CD8-positive, alpha-beta memory T cell (primary cell): ENCODE results near the gene NEDD4L. TPM values are rescaled to one million over a fixed set of nuclear protein-coding genes. Genes with fewer than 3 reads are reported as not detected.
"Not testable (repeated sequence)": the region's sequence is repeated elsewhere in the genome, so short reads cannot be mapped to it uniquely, and the experiment has no call there.

Experiments used
- CTCF ChIA-PET: fragments of 350-600 bp; sonication (Branson Sonifier 250); formaldehyde crosslinking; loops from one replicate; lab custom pipeline; 2021; ENCODE audit warnings: antibody characterized with exemption; lab: Charles Lee
- POLR2A ChIA-PET: fragments of 350-600 bp; sonication (Branson Sonifier 250); formaldehyde crosslinking; loops from one replicate; lab custom pipeline; 2021; ENCODE audit warnings: antibody characterized with exemption; lab: Charles Lee
- DNase-seq, 5 donors: peaks; one replicate each; pipeline versions ENCODE4 v3.0.0 to v3.0.0-alpha.2; 2020 to 2022; ENCODE audit warnings: mixed read lengths in 1 of 5
- H3K27ac ChIP-seq: one replicate; pipeline ENCODE4 v1.7.0; 2013; ENCODE audit warnings: low read depth, mild to moderate bottlenecking, low read length, moderate library complexity
- H3K27me3 ChIP-seq: 2 replicates; pipeline ENCODE4 v1.7.0; 2013; ENCODE audit warnings: low read length, mild to moderate bottlenecking; ENCODE audit not compliant: insufficient read depth, poor library complexity, severe bottlenecking
- H3K36me3 ChIP-seq: 2 replicates; pipeline ENCODE4 v1.7.0; 2013; ENCODE audit warnings: mild to moderate bottlenecking, low read length, moderate library complexity; ENCODE audit not compliant: insufficient read depth
- H3K4me1 ChIP-seq: 2 replicates; pipeline ENCODE4 v1.7.0; 2013; ENCODE audit warnings: mild to moderate bottlenecking, low read length, moderate library complexity; ENCODE audit not compliant: insufficient read depth
- H3K4me3 ChIP-seq: 2 replicates; pipeline ENCODE4 v1.7.0; 2013; ENCODE audit warnings: mild to moderate bottlenecking, low read length
- H3K9me3 ChIP-seq: 2 replicates; pipeline ENCODE4 v1.7.0; 2013; ENCODE audit warnings: mild to moderate bottlenecking, low read length
- H3K27ac Mint-ChIP-seq, 8 donors: one replicate each; pipeline ENCODE4 v1.8.0; 2020 to 2021; ENCODE audit warnings: mixed read lengths in 8 of 8, mild to moderate bottlenecking in 6 of 8, inconsistent platforms in 3 of 8, moderate library complexity in 3 of 8
- H3K27me3 Mint-ChIP-seq, 2 donors: one replicate each; pipeline ENCODE4 v1.8.0; 2020 to 2021; ENCODE audit warnings: mixed read lengths in 2 of 2, mild to moderate bottlenecking in 1 of 2, moderate library complexity in 1 of 2
- H3K36me3 Mint-ChIP-seq, 3 donors: one replicate each; pipeline ENCODE4 v1.8.0; 2020 to 2021; ENCODE audit warnings: mixed read lengths in 3 of 3, inconsistent platforms in 1 of 3, mild to moderate bottlenecking in 1 of 3
- H3K4me1 Mint-ChIP-seq, 3 donors: one replicate each; pipeline ENCODE4 v1.8.0; 2020 to 2021; ENCODE audit warnings: mixed read lengths in 3 of 3, inconsistent platforms in 1 of 3, mild to moderate bottlenecking in 1 of 3
- H3K4me3 Mint-ChIP-seq, 7 donors: one replicate each; pipeline ENCODE4 v1.8.0; 2020 to 2021; ENCODE audit warnings: mixed read lengths in 7 of 7, mild to moderate bottlenecking in 6 of 7, moderate library complexity in 4 of 7, inconsistent platforms in 2 of 7
- H3K9me3 Mint-ChIP-seq, 5 donors: one replicate each; pipeline ENCODE4 v1.8.0; 2020 to 2022; ENCODE audit warnings: mixed read lengths in 5 of 5, mild to moderate bottlenecking in 3 of 5, moderate library complexity in 2 of 5, inconsistent platforms in 1 of 5
- polyA plus RNA-seq: library from polyadenylated mRNA; unstranded; fragments of 300-500 nt; fragmentation: Illumina TruSeq; gene quantifications from one replicate; pipeline ENCODE4 v1.2.3, GENCODE V29; 2021
- total RNA-seq, 2 experiments: library from RNA; stranded (reverse); gene quantifications; one replicate each; pipeline ENCODE4 v1.2.3, GENCODE V29; 2021

Gene NEDD4L
- total and polyA plus RNA-seq, 3 experiments from 2014 or later = 1.4 to 4.1 (median 3.0) TPM

DNA sequence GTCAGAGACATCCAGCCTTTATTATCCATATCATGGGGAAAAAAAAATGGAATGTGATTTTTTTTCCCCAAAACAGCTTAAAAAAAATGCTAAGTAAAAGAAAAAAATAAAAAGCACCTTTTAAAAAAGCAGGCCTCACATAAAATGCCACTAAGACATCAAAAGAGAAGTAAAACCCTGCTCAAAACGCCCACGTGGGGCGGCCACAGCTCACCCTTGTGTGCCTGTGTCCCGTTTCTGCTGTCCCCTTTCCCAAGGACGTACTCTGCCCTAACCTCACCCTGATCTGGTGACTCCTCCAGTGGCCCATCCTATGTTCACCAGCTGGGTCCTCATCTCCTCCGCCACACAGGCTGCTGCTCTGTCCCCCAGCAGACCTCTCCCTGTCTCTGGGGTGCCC is 125.4 kb downstream of the NEDD4L start:
- Histone ChIP-seq H3K4me3 (no peak overlapping the region), H3K9me3 (no peaks in the 10 kb centered on the region), H3K36me3 (no peaks in the 10 kb centered on the region), H3K27me3 (no peaks in the 10 kb centered on the region), H3K27ac (no peak overlapping the region), H3K4me1 (no peaks in the 10 kb centered on the region)
- H3K9me3 Mint-ChIP-seq = no peaks in the 10 kb centered on the region
- peak overlapping the region in 1 of 8 donors; percentile 4 for H3K27ac Mint-ChIP-seq
- H3K27me3 Mint-ChIP-seq = peaks cover 10 to 17% of the 10 kb centered on the region in 2 donors
- H3K4me3 Mint-ChIP-seq = no peak overlapping the region
- H3K4me1 Mint-ChIP-seq = no peaks in the 10 kb centered on the region
- ChIA-PET POLR2A (no interaction called here), CTCF (no interaction called here)
- DNase-seq = no peak
- no peaks in the 10 kb centered on the region for H3K36me3 Mint-ChIP-seq

DNA sequence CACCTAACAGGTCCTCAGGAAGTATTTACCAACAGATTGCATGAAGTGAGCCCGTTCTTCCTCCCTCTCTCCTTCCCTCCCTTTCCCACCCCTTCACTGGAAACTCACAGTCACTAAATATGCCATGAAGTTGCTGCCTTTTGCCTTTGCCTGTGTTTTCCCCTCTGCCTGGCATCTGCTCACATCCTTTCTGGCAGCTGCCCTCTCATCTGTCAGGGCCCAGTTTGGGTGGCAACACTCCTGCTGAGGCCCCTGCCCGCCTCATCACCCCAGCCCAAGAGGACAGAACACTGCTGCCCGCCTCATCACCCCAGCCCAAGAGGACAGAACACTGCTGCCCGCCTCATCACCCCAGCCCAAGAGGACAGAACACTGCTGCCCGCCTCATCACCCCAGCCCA is 126.0 kb downstream of the NEDD4L start:
- H3K27me3 ChIP-seq, H3K27ac ChIP-seq, H3K9me3 Mint-ChIP-seq, H3K36me3 ChIP-seq, H3K4me1 Mint-ChIP-seq, DNase-seq, H3K4me1 ChIP-seq, H3K9me3 ChIP-seq, CTCF ChIA-PET, H3K4me3 Mint-ChIP-seq, H3K4me3 ChIP-seq, H3K27ac Mint-ChIP-seq, H3K36me3 Mint-ChIP-seq, POLR2A ChIA-PET: not testable (repeated sequence)
- H3K27me3 Mint-ChIP-seq = peaks cover 8 to 12% of the 10 kb centered on the region in 2 donors

DNA sequence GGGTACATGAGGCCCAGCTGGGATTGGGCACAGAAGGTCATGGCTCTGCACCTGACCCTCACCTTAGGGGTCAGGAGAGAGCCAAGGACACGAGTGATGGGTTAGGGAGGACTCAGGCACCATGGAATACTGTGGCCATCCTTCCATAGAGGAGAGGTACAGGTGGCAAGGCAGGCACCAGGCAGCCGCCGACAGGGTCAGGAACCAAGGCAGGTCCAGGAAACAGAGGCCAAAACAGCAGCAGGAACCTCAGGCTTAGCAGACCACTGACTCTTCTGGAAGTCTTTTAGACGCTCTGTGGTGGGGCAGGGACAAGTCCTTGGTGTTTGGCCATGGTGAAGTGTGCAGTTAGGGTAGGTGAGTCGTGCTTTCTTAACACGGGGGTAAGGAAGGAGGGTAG is 128.0 kb downstream of the NEDD4L start:
- ChIA-PET CTCF (no interaction called here), POLR2A (no interaction called here)
- H3K9me3 Mint-ChIP-seq = no peaks in the 10 kb centered on the region
- H3K4me3 ChIP-seq = no peak overlapping the region
- H3K36me3 Mint-ChIP-seq = no peaks in the 10 kb centered on the region
- DNase-seq = no peak
- no peak overlapping the region for H3K27ac ChIP-seq
- peaks cover 4 to 8% of the 10 kb centered on the region in 2 donors for H3K27me3 Mint-ChIP-seq
- H3K27ac Mint-ChIP-seq = no peak overlapping the region
- no peaks in the 10 kb centered on the region for H3K9me3 ChIP-seq
- no peaks in the 10 kb centered on the region for H3K36me3 ChIP-seq
- H3K4me3 Mint-ChIP-seq = no peak overlapping the region
- no peaks in the 10 kb centered on the region for H3K4me1 Mint-ChIP-seq
- no peaks in the 10 kb centered on the region for H3K27me3 ChIP-seq
- H3K4me1 ChIP-seq = no peaks in the 10 kb centered on the region

GRCh38 chr18:58174285-58174684 is 130.3 kb downstream of the NEDD4L start:
- Histone ChIP-seq H3K36me3 (no peaks in the 10 kb centered on the region), H3K27me3 (no peaks in the 10 kb centered on the region), H3K4me1 (no peaks in the 10 kb centered on the region), H3K4me3 (no peak overlapping the region), H3K27ac (no peak overlapping the region), H3K9me3 (no peaks in the 10 kb centered on the region)
- CTCF ChIA-PET = interaction anchor here (1.6 kb wide), 1 partner anchor 8 kb away, joined by 3 read pairs; no protein-coding TSS in a partner anchor
- no peak overlapping the region for H3K4me3 Mint-ChIP-seq
- H3K27me3 Mint-ChIP-seq = peaks cover 2 to 5% of the 10 kb centered on the region in 2 donors
- H3K4me1 Mint-ChIP-seq = no peaks in the 10 kb centered on the region
- H3K9me3 Mint-ChIP-seq = no peaks in the 10 kb centered on the region
- POLR2A ChIA-PET = no interaction called here
- DNase-seq = no peak
- H3K27ac Mint-ChIP-seq = peak overlapping the region in 1 of 8 donors; percentile 72
- H3K36me3 Mint-ChIP-seq = no peaks in the 10 kb centered on the region

- ChIA-PET CTCF (interaction anchor here (1.6 kb wide), 1 partner anchor 9 kb away, joined by 3 read pairs; no protein-coding TSS in a partner anchor), POLR2A (no interaction called here)
- DNase-seq = no peak
- no peaks in the 10 kb centered on the region for H3K9me3 Mint-ChIP-seq
- H3K36me3 ChIP-seq = no peaks in the 10 kb centered on the region
- H3K4me1 ChIP-seq = no peaks in the 10 kb centered on the region
- no peak overlapping the region for H3K27ac Mint-ChIP-seq
- H3K4me1 Mint-ChIP-seq = no peaks in the 10 kb centered on the region
- no peaks in the 10 kb centered on the region for H3K27me3 ChIP-seq
- H3K4me3 Mint-ChIP-seq = no peak overlapping the region
- no peak overlapping the region for H3K27ac ChIP-seq
- H3K9me3 ChIP-seq = no peaks in the 10 kb centered on the region
- no peaks in the 10 kb centered on the region for H3K36me3 Mint-ChIP-seq
- H3K4me3 ChIP-seq = no peak overlapping the region
- peaks cover 7 to 8% of the 10 kb centered on the region in 2 donors for H3K27me3 Mint-ChIP-seq
Observed at GRCh38 chr18:58175122-58175785, 131.2 kb downstream of the NEDD4L start.

DNA sequence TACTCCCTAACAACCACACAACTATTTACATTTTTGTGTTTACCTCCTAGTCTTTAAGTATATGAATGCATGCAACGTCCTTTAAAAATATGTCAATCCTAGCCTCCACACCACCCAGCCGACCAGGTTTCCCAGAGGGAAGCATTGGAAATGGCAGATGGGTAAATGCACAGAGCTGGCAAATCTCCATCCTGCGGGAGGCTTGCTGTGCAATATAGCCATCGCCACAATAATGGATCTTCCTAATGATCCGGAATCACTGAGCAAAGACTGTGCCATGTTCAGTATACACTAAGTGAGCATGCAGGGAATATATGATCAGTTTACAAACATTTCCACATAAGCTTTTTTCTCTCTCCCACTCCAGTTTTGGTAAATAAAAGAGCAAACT is 131.8 kb downstream of the NEDD4L start:
- H3K4me3 ChIP-seq = no peak overlapping the region
- POLR2A ChIA-PET = no interaction called here
- CTCF ChIA-PET = interaction anchor here (1.6 kb wide), 1 partner anchor 9 kb away, joined by 3 read pairs; no protein-coding TSS in a partner anchor
- Mint-ChIP-seq H3K27me3 (peaks cover 10 to 11% of the 10 kb centered on the region in 2 donors), H3K9me3 (no peaks in the 10 kb centered on the region), H3K4me1 (no peaks in the 10 kb centered on the region), H3K36me3 (no peaks in the 10 kb centered on the region), H3K27ac (no peak overlapping the region), H3K4me3 (no peak overlapping the region)
- H3K36me3 ChIP-seq = no peaks in the 10 kb centered on the region
- no peaks in the 10 kb centered on the region for H3K4me1 ChIP-seq
- H3K27me3 ChIP-seq = no peaks in the 10 kb centered on the region
- DNase-seq = no peak
- no peak overlapping the region for H3K27ac ChIP-seq
- no peaks in the 10 kb centered on the region for H3K9me3 ChIP-seq

- DNase-seq = no peak
- ChIA-PET POLR2A (no interaction called here), CTCF (no interaction called here)
- Mint-ChIP-seq H3K9me3 (no peaks in the 10 kb centered on the region), H3K4me1 (no peaks in the 10 kb centered on the region), H3K36me3 (no peaks in the 10 kb centered on the region), H3K27me3 (peaks cover 7 to 15% of the 10 kb centered on the region in 2 donors), H3K27ac (no peak overlapping the region), H3K4me3 (no peak overlapping the region)
- Histone ChIP-seq H3K36me3 (no peaks in the 10 kb centered on the region), H3K9me3 (no peaks in the 10 kb centered on the region), H3K4me3 (no peak overlapping the region), H3K27me3 (no peaks in the 10 kb centered on the region), H3K4me1 (no peaks in the 10 kb centered on the region), H3K27ac (no peak overlapping the region)
Observed at GRCh38 chr18:58177004-58177717, 133.1 kb downstream of the NEDD4L start.

DNA sequence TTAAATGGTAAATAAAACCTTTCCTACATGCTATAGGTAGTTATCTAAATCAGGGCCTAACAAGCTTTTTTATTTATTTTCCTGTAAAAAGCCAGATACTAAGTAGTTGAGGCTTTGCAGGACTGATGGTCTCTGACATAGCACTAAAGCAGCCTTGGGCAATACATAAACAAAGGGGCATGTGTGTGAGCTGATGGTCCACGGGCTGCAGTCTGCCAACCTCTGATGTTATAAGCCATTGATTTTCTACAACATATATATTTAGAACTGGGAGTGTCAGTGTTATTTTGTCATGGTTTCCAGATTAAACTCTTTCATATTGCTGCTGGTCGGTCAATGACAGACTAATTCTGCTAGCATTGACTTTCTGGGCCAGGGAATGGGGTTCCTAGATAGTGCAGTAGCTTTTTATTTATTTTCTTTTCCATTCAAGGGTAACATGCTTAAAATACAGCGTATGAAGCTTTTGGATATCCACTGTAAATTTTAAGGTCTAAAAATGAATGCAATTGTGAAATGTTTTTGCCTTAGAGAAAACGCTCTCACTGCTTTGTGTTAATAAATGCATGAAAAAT is 134.0 kb downstream of the NEDD4L start:
- ChIA-PET POLR2A (no interaction called here), CTCF (no interaction called here)
- Histone ChIP-seq H3K27me3 (no peaks in the 10 kb centered on the region), H3K36me3 (no peaks in the 10 kb centered on the region), H3K4me1 (no peaks in the 10 kb centered on the region), H3K9me3 (no peaks in the 10 kb centered on the region), H3K4me3 (no peak overlapping the region), H3K27ac (no peak overlapping the region)
- DNase-seq = no peak
- no peaks in the 10 kb centered on the region for H3K4me1 Mint-ChIP-seq
- H3K36me3 Mint-ChIP-seq = no peaks in the 10 kb centered on the region
- H3K27ac Mint-ChIP-seq = no peak overlapping the region
- peaks cover 7 to 16% of the 10 kb centered on the region in 2 donors for H3K27me3 Mint-ChIP-seq
- H3K4me3 Mint-ChIP-seq = no peak overlapping the region
- H3K9me3 Mint-ChIP-seq = no peaks in the 10 kb centered on the region
